T-helper 1 cell (primary cell): ENCODE results near the gene IQGAP1.
"Not testable (repeated sequence)": the region's sequence is repeated elsewhere in the genome, so short reads cannot be mapped to it uniquely, and the experiment has no call there.

Source experiments
- DNase-seq, 5 donors: peaks; one replicate each; pipeline ENCODE4 v3.0.0-alpha.2; 2012 to 2020

Gene IQGAP1

DNA sequence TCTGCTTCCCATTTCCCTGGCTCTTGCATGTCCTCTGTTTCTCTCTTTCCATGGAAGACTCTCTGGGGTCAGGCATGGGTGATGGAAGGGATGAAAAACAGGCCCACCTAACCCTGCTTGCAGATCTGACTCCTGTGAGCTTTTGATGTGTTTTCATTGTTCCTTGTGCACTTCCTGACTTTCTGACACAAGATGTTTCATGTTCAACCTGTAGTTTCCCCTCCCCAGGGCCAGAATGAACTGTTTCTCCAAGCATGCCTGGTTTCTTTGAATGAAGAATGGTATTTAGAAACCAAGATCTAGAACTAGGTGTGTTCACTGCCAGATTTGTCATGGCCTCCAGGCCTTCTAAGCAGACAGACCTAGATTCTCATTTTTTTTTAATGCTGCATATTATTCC lies 105.6 kb downstream of the IQGAP1 start:
- no peak for DNase-seq

- DNase-seq, result no peak
These were observed 107.0 kb downstream of the IQGAP1 start for GRCh38 chr15:90495067-90495466.

GRCh38 chr15:90496791-90497190 lies 108.7 kb downstream of the IQGAP1 start:
- no peak for DNase-seq

- DNase-seq, result no peak
These were observed 109.3 kb downstream of the IQGAP1 start for GRCh38 chr15:90497376-90497775.

GRCh38 chr15:90497912-90498311 lies 109.9 kb downstream of the IQGAP1 start:
- DNase-seq, result no peak

- DNase-seq, result no peak
These were observed 112.1 kb downstream of the IQGAP1 start for GRCh38 chr15:90500171-90500570.

- no peak for DNase-seq
These were observed 113.9 kb downstream of the IQGAP1 start for GRCh38 chr15:90501898-90502297.

GRCh38 chr15:90510781-90511180 lies 122.7 kb downstream of the IQGAP1 start:
- not testable (repeated sequence) for DNase-seq

GRCh38 chr15:90511211-90511618 lies 123.2 kb downstream of the IQGAP1 start:
- DNase-seq, result not testable (repeated sequence)

- no peak for DNase-seq
These were observed 124.2 kb downstream of the IQGAP1 start for GRCh38 chr15:90512276-90512675.

DNA sequence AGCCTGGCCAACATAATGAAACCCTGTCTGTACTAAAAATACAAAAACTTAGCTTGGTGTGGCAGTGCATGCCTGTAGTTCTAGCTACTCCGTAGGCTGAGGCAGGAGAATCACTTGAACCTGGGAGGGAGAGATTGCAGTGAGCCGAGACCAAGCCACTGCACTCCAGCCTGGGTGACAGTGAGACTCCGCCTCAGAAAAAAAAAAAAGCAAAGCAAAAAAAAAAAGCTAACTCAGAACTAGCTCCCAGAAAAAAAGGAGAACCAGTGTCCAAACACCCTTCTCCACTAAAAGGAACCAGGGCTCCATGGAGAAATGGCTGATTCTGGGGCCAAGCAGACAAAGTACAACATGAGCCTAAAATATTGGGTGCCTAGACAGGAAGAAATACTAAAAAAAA lies 124.9 kb downstream of the IQGAP1 start:
- no peak for DNase-seq

GRCh38 chr15:90513448-90513847 lies 125.4 kb downstream of the IQGAP1 start:
- DNase-seq, result no peak

GRCh38 chr15:90513893-90514292 lies 125.9 kb downstream of the IQGAP1 start:
- not testable (repeated sequence) for DNase-seq

GRCh38 chr15:90519688-90520087 lies 131.6 kb downstream of the IQGAP1 start:
- DNase-seq, result no peak

DNA sequence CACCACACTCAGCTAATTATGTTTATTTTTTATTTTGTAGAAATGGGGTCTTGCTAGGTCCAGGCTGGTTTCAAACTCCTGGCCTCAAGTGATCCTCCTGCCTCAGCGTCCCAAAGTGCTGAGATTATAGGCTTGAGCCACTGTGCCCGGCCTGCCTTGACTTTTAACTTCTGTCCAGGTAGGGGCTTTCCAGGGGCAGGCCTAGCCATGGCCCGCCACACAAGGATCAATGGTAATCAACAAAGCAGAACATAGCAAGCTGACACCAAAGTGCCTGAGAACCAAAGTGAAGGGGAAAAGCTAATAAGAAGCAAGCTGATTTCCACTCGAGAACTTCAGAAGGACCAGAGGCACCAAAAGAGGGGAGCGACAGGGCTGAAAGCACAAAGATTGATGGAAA lies 132.3 kb downstream of the IQGAP1 start:
- DNase-seq, result no peak

- DNase-seq, result no peak
These were observed 135.3 kb downstream of the IQGAP1 start for GRCh38 chr15:90523373-90523772.

GRCh38 chr15:90524018-90524803 lies 136.2 kb downstream of the IQGAP1 start:
- not testable (repeated sequence) for DNase-seq

GRCh38 chr15:90529011-90529370 lies 140.9 kb downstream of the IQGAP1 start:
- DNase-seq, result no peak

- DNase-seq, result peak; percentile 21 to 56 (median 43)
These were observed 141.6 kb downstream of the IQGAP1 start, which contains the start of gene CRTC3 for GRCh38 chr15:90529371-90530249. Gene CRTC3 (plus strand): TSS chr15:90529923. CDS start chr15:90530072, 149 bp downstream.

- peak; percentile 13 to 55 (median 30) for DNase-seq
These were observed 142.4 kb downstream of the IQGAP1 start for GRCh38 chr15:90530250-90531051.

DNA sequence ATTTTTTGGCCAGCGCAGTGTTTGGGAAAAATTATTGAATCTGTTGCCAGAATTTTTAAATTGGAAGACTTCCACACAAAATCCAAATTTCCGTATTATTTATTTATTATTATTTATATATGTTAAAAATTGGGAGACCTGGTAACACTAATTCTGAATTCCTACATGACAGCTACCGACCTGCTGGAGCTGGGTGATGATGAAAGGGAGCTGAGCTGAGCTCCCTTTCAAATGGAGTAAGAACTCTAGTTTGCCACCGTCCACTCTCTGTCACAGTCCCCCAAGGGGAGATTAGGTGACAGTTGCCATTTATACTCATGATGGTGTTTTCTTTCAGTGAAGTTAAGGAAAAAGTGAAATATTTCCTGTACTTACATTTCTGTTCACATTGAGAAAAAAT lies 143.1 kb downstream of the IQGAP1 start:
- DNase-seq, result no peak

DNA sequence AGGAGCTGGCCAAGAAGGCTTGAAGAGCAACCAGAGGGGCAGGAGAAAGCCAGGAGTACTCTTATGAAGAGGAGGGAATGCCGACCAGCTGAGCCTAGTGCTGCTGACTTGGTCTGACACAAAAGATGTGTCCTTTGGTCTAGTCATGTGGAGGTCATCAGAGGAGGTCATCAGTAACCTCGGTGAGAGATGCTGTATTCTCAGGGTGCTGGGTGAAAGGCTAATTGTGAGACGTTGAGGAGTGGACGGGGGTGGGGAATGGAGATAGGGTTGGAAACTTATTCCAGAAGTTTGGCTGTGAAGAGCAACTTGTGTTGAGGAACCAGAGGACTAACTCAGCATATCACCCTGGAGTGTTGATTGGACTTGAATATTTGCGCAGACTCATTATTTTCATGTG lies 147.2 kb downstream of the IQGAP1 start:
- DNase-seq, result no peak

- peak in 1 of 5 donors; percentile 71 for DNase-seq
These were observed 151.7 kb downstream of the IQGAP1 start for GRCh38 chr15:90539789-90540188.
